Mesendoderm (in vitro differentiated cells): ENCODE results near the gene ATP9A.
"Not testable (repeated sequence)": the region's sequence is repeated elsewhere in the genome, so short reads cannot be mapped to it uniquely, and the experiment has no call there.

Experiments
- DNase-seq: peaks from one replicate; pipeline ENCODE4 v3.0.0; 2013
- H2AK5ac ChIP-seq: 2 replicates; pipeline ENCODE4 v1.6.1; 2013; ENCODE audit warnings: low read length, inconsistent platforms
- H2BK120ac ChIP-seq: 2 replicates; pipeline ENCODE4 v1.6.1; 2013; ENCODE audit warnings: low read depth, mild to moderate bottlenecking, low read length, moderate library complexity, mixed read lengths
- H2BK15ac ChIP-seq: replicated peaks from 2 replicates; pipeline ENCODE4 v1.6.1; 2013; ENCODE audit warnings: low read depth, mild to moderate bottlenecking, moderate library complexity
- H2BK5ac ChIP-seq: 2 replicates; pipeline ENCODE4 v1.6.1; 2013; ENCODE audit warnings: low read length, inconsistent platforms
- H3K18ac ChIP-seq: 2 replicates; pipeline ENCODE4 v1.6.1; 2013; ENCODE audit warnings: mild to moderate bottlenecking, low read length, mixed read lengths
- H3K23ac ChIP-seq: one replicate; pipeline ENCODE4 v1.6.1; 2013; ENCODE audit warnings: low read length
- H3K27ac ChIP-seq: 2 replicates; pipeline ENCODE4 v1.5.1; 2013; ENCODE audit warnings: low read depth, mild to moderate bottlenecking, inconsistent platforms, low read length, moderate library complexity
- H3K27me3 ChIP-seq: 2 replicates; pipeline ENCODE4 v1.6.1; 2013; ENCODE audit warnings: low read length, control low read depth, mild to moderate bottlenecking, inconsistent platforms; ENCODE audit not compliant: insufficient read depth, poor library complexity
- H3K36me3 ChIP-seq: 2 replicates; pipeline ENCODE4 v1.6.1; 2013; ENCODE audit warnings: low read length, inconsistent platforms; ENCODE audit not compliant: control insufficient read depth, insufficient read depth
- H3K4ac ChIP-seq: one replicate; pipeline ENCODE4 v1.6.1; 2013; ENCODE audit warnings: low read depth, mild to moderate bottlenecking, low read length, moderate library complexity
- H3K4me1 ChIP-seq: 2 replicates; pipeline ENCODE4 v1.6.1; 2013; ENCODE audit warnings: low read depth, low read length, inconsistent platforms; ENCODE audit not compliant: control insufficient read depth
- H3K4me2 ChIP-seq: 2 replicates; pipeline ENCODE4 v1.6.1; 2013; ENCODE audit warnings: low read length
- H3K4me3 ChIP-seq: 2 replicates; pipeline ENCODE4 v1.5.1; 2013; ENCODE audit warnings: mild to moderate bottlenecking, low read length
- H3K56ac ChIP-seq: one replicate; pipeline ENCODE4 v1.6.1; 2013; ENCODE audit warnings: low read length
- H3K79me1 ChIP-seq: 2 replicates; pipeline ENCODE4 v1.6.1; 2013; ENCODE audit warnings: low read length, inconsistent platforms
- H3K79me2 ChIP-seq: 2 replicates; pipeline ENCODE4 v1.6.1; 2013; ENCODE audit warnings: mild to moderate bottlenecking, low read length; ENCODE audit not compliant: control insufficient read depth, insufficient read depth
- H3K9ac ChIP-seq: 2 replicates; pipeline ENCODE4 v1.6.1; 2013; ENCODE audit warnings: low read length, inconsistent platforms
- H4K5ac ChIP-seq: one replicate; pipeline ENCODE4 v1.6.1; 2013; ENCODE audit warnings: low read length
- H4K8ac ChIP-seq: one replicate; pipeline ENCODE4 v1.6.1; 2013; ENCODE audit warnings: low read depth, mild to moderate bottlenecking, control low read depth, low read length, moderate library complexity
- WGBS: extraction: QIAGEN DNeasy Blood & Tissue Kit; methylation state at CpG from one replicate; pipeline ENCODE4 v1.1.7; 2013; ENCODE audit warnings: low lambda C conversion rate, missing lambda C conversion rate; ENCODE audit not compliant: insufficient coverage; ENCODE audit errors: extremely low coverage; 5-methylcytosine and 5-hydroxymethylcytosine counted together

ATP9A gene

GRCh38 chr20:51757226-51757625 is 11.0 kb downstream of the ATP9A start:
- Histone ChIP-seq H3K27me3 (no peaks in the 10 kb centered on the region), H3K79me2 (no peaks in the 10 kb centered on the region), H2BK120ac (no peak overlapping the region), H4K8ac (no peak overlapping the region), H3K27ac (no peak overlapping the region), H3K4me3 (no peak overlapping the region), H2BK5ac (no peak overlapping the region), H3K56ac (no peak overlapping the region), H3K36me3 (no peaks in the 10 kb centered on the region), H3K4me1 (no peaks in the 10 kb centered on the region), H3K9ac (no peak overlapping the region), H3K18ac (no peak overlapping the region), H4K5ac (no peak overlapping the region), H3K23ac (no peak overlapping the region), H3K4me2 (no peak overlapping the region), H2AK5ac (no peak overlapping the region), H2BK15ac (no peak overlapping the region), H3K79me1 (no peaks in the 10 kb centered on the region), H3K4ac (no peak overlapping the region)
- WGBS: no CpG with 5 or more reads among the region's 10 CpGs
- DNase-seq: no peak

GRCh38 chr20:51756653-51757052 is 11.5 kb downstream of the ATP9A start:
- H2AK5ac ChIP-seq: no peak overlapping the region
- H4K5ac ChIP-seq: no peak overlapping the region
- no peak overlapping the region for H3K4ac ChIP-seq
- H3K9ac ChIP-seq: no peak overlapping the region
- H3K4me2 ChIP-seq: no peak overlapping the region
- no peak overlapping the region for H3K23ac ChIP-seq
- no peaks in the 10 kb centered on the region for H3K79me1 ChIP-seq
- no peak overlapping the region for H3K27ac ChIP-seq
- DNase-seq: no peak
- H3K4me1 ChIP-seq: no peaks in the 10 kb centered on the region
- H2BK5ac ChIP-seq: no peak overlapping the region
- no peak overlapping the region for H2BK15ac ChIP-seq
- H3K56ac ChIP-seq: no peak overlapping the region
- no peak overlapping the region for H4K8ac ChIP-seq
- H3K27me3 ChIP-seq: no peaks in the 10 kb centered on the region
- no peak overlapping the region for H3K18ac ChIP-seq
- WGBS: no CpG with 5 or more reads among the region's 3 CpGs
- H2BK120ac ChIP-seq: no peak overlapping the region
- H3K79me2 ChIP-seq: no peaks in the 10 kb centered on the region
- no peaks in the 10 kb centered on the region for H3K36me3 ChIP-seq
- no peak overlapping the region for H3K4me3 ChIP-seq

GRCh38 chr20:51753220-51753619 is 15.0 kb downstream of the ATP9A start:
- H2AK5ac ChIP-seq, H3K79me1 ChIP-seq, DNase-seq, H3K9ac ChIP-seq, H2BK5ac ChIP-seq, H3K18ac ChIP-seq, H3K23ac ChIP-seq, H2BK120ac ChIP-seq, H3K79me2 ChIP-seq, H4K5ac ChIP-seq, H3K4me2 ChIP-seq, H3K4me1 ChIP-seq, H4K8ac ChIP-seq, H2BK15ac ChIP-seq, H3K36me3 ChIP-seq, H3K27ac ChIP-seq, H3K4me3 ChIP-seq, H3K27me3 ChIP-seq, H3K4ac ChIP-seq, H3K56ac ChIP-seq: not testable (repeated sequence)
- no CpG with 5 or more reads among the region's 8 CpGs for WGBS

GRCh38 chr20:51752343-51752951 is 15.7 kb downstream of the ATP9A start:
- Histone ChIP-seq H4K8ac (no peak overlapping the region), H3K4me2 (no peak overlapping the region), H3K27me3 (no peaks in the 10 kb centered on the region), H2BK15ac (no peak overlapping the region), H2AK5ac (no peak overlapping the region), H3K23ac (no peak overlapping the region), H3K18ac (no peak overlapping the region), H3K4ac (no peak overlapping the region), H4K5ac (no peak overlapping the region), H3K79me2 (no peaks in the 10 kb centered on the region), H3K36me3 (no peaks in the 10 kb centered on the region), H3K9ac (no peak overlapping the region), H3K4me3 (no peak overlapping the region), H3K27ac (no peak overlapping the region), H3K56ac (no peak overlapping the region), H3K79me1 (no peaks in the 10 kb centered on the region), H3K4me1 (no peaks in the 10 kb centered on the region), H2BK5ac (no peak overlapping the region), H2BK120ac (no peak overlapping the region)
- DNase-seq: no peak
- WGBS: no CpG with 5 or more reads among the region's 9 CpGs

- H3K27me3 ChIP-seq: no peaks in the 10 kb centered on the region
- no peak overlapping the region for H4K5ac ChIP-seq
- H3K4ac ChIP-seq: no peak overlapping the region
- H2BK15ac ChIP-seq: no peak overlapping the region
- no peak overlapping the region for H3K9ac ChIP-seq
- no CpG with 5 or more reads among the region's 10 CpGs for WGBS
- no peak overlapping the region for H3K56ac ChIP-seq
- H3K18ac ChIP-seq: no peak overlapping the region
- no peak overlapping the region for H3K23ac ChIP-seq
- no peaks in the 10 kb centered on the region for H3K36me3 ChIP-seq
- no peak overlapping the region for H3K4me2 ChIP-seq
- H3K4me3 ChIP-seq: no peak overlapping the region
- DNase-seq: no peak
- H2AK5ac ChIP-seq: no peak overlapping the region
- no peak overlapping the region for H2BK5ac ChIP-seq
- no peak overlapping the region for H2BK120ac ChIP-seq
- no peaks in the 10 kb centered on the region for H3K4me1 ChIP-seq
- no peak overlapping the region for H3K27ac ChIP-seq
- H3K79me2 ChIP-seq: no peaks in the 10 kb centered on the region
- no peak overlapping the region for H4K8ac ChIP-seq
- H3K79me1 ChIP-seq: no peaks in the 10 kb centered on the region
Observed at GRCh38 chr20:51750770-51751388, 17.3 kb downstream of the ATP9A start.
